NCI-H510A (cell line): ENCODE data around the gene CARD11.

Experiments used
- DNase-seq: peaks from one replicate; lab custom pipeline; 2025; lab: John Stamatoyannopoulos, UW

The CARD11 gene

GRCh38 chr7:2905500-2905899, 138.2 kb downstream of the CARD11 start:
- no peak for DNase-seq

- DNase-seq, result no peak
Observed at GRCh38 chr7:2905027-2905426, 138.6 kb downstream of the CARD11 start.

- no peak for DNase-seq
Observed at GRCh38 chr7:2904202-2904601, 139.5 kb downstream of the CARD11 start.

- no peak for DNase-seq
Observed at GRCh38 chr7:2903682-2904162, 139.9 kb downstream of the CARD11 start.

GRCh38 chr7:2897023-2897422, 146.6 kb downstream of the CARD11 start:
- DNase-seq, result no peak

- no peak for DNase-seq
Observed at GRCh38 chr7:2896131-2896530, 147.5 kb downstream of the CARD11 start.

- no peak for DNase-seq
Observed at GRCh38 chr7:2894118-2894940, 149.3 kb downstream of the CARD11 start.

GRCh38 chr7:2893411-2893861, 150.2 kb downstream of the CARD11 start:
- DNase-seq, result no peak

- DNase-seq, result no peak
Observed at GRCh38 chr7:2892549-2892948, 151.1 kb downstream of the CARD11 start.

- no peak for DNase-seq
Observed at GRCh38 chr7:2887816-2888215, 155.9 kb downstream of the CARD11 start.

GRCh38 chr7:2886900-2887299, 156.8 kb downstream of the CARD11 start:
- peak; percentile 15 for DNase-seq

- no peak for DNase-seq
Observed at GRCh38 chr7:2886391-2886790, 157.3 kb downstream of the CARD11 start.

GRCh38 chr7:2884161-2884560, 159.5 kb downstream of the CARD11 start:
- no peak for DNase-seq

GRCh38 chr7:2883101-2883500, 160.6 kb downstream of the CARD11 start:
- DNase-seq, result no peak

GRCh38 chr7:2882111-2882510, 161.6 kb downstream of the CARD11 start:
- DNase-seq, result no peak

GRCh38 chr7:2880874-2881533, 162.7 kb downstream of the CARD11 start:
- DNase-seq, result no peak

GRCh38 chr7:2880051-2880450, 163.6 kb downstream of the CARD11 start:
- no peak for DNase-seq

GRCh38 chr7:2879354-2879753, 164.3 kb downstream of the CARD11 start:
- DNase-seq, result no peak

- DNase-seq, result no peak
Observed at GRCh38 chr7:2878306-2878705, 165.4 kb downstream of the CARD11 start.

GRCh38 chr7:2876031-2876731, 167.5 kb downstream of the CARD11 start:
- DNase-seq, result no peak

- peak; percentile 20 for DNase-seq
Observed at GRCh38 chr7:2873686-2874551, 169.7 kb downstream of the CARD11 start.

- DNase-seq, result peak; percentile 88
Observed at GRCh38 chr7:2873146-2873545, 170.5 kb downstream of the CARD11 start.
